NCI-H524 treated with DMSO at 0.1 percent for 48 hours (cell line): ENCODE measurements around the gene RGP1.

ENCODE experiments used
- DNase-seq: peaks from one replicate; lab custom pipeline; 2025; lab: John Stamatoyannopoulos, UW

Gene RGP1

GRCh38 chr9:35748858-35749514, at the start of gene RGP1, which contains the start of gene GBA2:
Gene RGP1, plus strand, starts transcription at chr9:35749287. Its CDS starts 469 bp downstream, at chr9:35749756.
Gene GBA2, minus strand, starts transcription at chr9:35749228. Its CDS starts 524 bp downstream, at chr9:35748704.
- DNase-seq = no peak

- DNase-seq = no peak
Observed at GRCh38 chr9:35700031-35700430, 49.1 kb upstream of the RGP1 start.

GRCh38 chr9:35700942-35701341, 48.1 kb upstream of the RGP1 start:
- no peak for DNase-seq

GRCh38 chr9:35702696-35703095, 46.4 kb upstream of the RGP1 start:
- no peak for DNase-seq

- no peak for DNase-seq
Observed at GRCh38 chr9:35703906-35704672, 45.0 kb upstream of the RGP1 start.

GRCh38 chr9:35705372-35705771, 43.7 kb upstream of the RGP1 start:
- no peak for DNase-seq

GRCh38 chr9:35705836-35706430, 43.2 kb upstream of the RGP1 start:
- DNase-seq = no peak

- no peak for DNase-seq
Observed at GRCh38 chr9:35706951-35707350, 42.1 kb upstream of the RGP1 start.

GRCh38 chr9:35708146-35708545, 40.9 kb upstream of the RGP1 start:
- no peak for DNase-seq

GRCh38 chr9:35710818-35711500, 38.1 kb upstream of the RGP1 start:
- no peak for DNase-seq

GRCh38 chr9:35711501-35712428, 37.3 kb upstream of the RGP1 start:
- DNase-seq = no peak

- no peak for DNase-seq
Observed at GRCh38 chr9:35712762-35713400, 36.2 kb upstream of the RGP1 start.

- no peak for DNase-seq
Observed at GRCh38 chr9:35713578-35713977, 35.5 kb upstream of the RGP1 start.

- no peak for DNase-seq
Observed at GRCh38 chr9:35714123-35714522, 35.0 kb upstream of the RGP1 start.

GRCh38 chr9:35714579-35715252, 34.4 kb upstream of the RGP1 start:
- DNase-seq = no peak

- DNase-seq = no peak
Observed at GRCh38 chr9:35716230-35716629, 32.9 kb upstream of the RGP1 start.

GRCh38 chr9:35717132-35717870, 31.8 kb upstream of the RGP1 start:
- DNase-seq = no peak

- no peak for DNase-seq
Observed at GRCh38 chr9:35718721-35719511, 30.2 kb upstream of the RGP1 start.

- DNase-seq = no peak
Observed at GRCh38 chr9:35719546-35719945, 29.5 kb upstream of the RGP1 start.
